ENCODE data around the gene CTSL.

Gene CTSL

GRCh38 chr9:87725900-87726709 lies at the start of gene CTSL:
Gene CTSL, plus strand, starts transcription at chr9:87726119. Its CDS starts 1,485 bp downstream, at chr9:87727604.
- Histone ChIP-seq H3K9ac (ENCODE audit: low read depth in 1 of 2, low read length in 2 of 2) (peak within 1 kb of the TSS; percentile 66 to 82), H3K4me1 (ENCODE audit: control insufficient read depth in 1 of 2, insufficient read depth in 2 of 2, low read length in 2 of 2) (peaks cover 0 to 7% of the 10 kb centered on the region in 2 donors), H3K9me3 (ENCODE audit: control insufficient read depth in 1 of 2, low read length in 2 of 2) (no peaks in the 10 kb centered on the region), H3K27ac (ENCODE audit: low read depth, low read length) (peak within 1 kb of the TSS; percentile 86), H3K36me3 (ENCODE audit: control insufficient read depth in 1 of 2, insufficient read depth in 2 of 2, low read length in 2 of 2) (peaks cover 0 to 5% of the 10 kb centered on the region in 2 donors), H3K4me3 (ENCODE audit: low read depth in 1 of 2, low read length in 2 of 2) (peak within 1 kb of the TSS; percentile 79 to 84), H3K27me3 (ENCODE audit: control insufficient read depth in 1 of 2, insufficient read depth in 2 of 2, low read length in 2 of 2) (no peaks in the 10 kb centered on the region)

DNA sequence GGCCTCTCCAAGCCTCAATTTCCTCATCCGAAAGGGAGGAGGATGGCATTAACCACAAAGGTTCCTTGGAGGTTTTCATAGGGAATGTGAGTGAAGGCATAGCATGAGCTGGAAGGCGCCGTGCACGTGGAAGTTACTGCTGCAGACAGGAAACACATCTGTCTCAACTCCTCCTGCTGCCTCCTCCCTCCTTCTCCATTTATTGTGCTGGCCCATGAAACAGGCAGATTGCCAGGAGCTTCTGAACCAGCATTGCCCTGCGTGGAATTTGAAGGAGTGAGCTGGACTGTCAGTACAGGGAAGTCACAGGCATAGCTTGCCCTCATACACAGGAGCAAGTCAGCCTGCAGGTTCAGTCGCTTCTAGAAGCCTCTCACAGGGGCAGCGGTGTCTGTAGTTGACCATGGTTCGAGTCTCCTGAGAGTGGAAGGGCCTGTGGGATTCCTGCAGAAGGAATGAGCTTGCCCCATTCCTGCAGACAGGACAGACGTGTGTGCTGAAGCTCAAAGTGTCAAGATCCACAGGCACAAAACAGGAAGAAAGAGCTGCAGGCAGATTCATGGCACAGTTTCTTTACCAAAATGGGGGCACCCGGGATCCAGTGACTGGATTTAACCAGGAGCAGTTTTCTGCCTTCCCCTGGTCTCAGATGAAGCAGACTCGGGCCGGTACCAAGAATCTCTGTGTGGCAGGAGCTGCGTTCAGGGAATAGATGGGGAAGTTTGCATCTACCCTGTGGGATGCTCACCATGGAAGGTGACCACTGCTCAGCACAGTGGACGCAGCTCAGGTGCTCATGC lies 48.7 kb upstream of the CTSL start:
- H3K27ac ChIP-seq (ENCODE audit: low read depth, low read length), result no peak overlapping the region
- no peaks in the 10 kb centered on the region for H3K27me3 ChIP-seq (ENCODE audit: control insufficient read depth in 1 of 2, insufficient read depth in 2 of 2, low read length in 2 of 2)
- H3K9me3 ChIP-seq (ENCODE audit: control insufficient read depth in 1 of 2, low read length in 2 of 2), result no peaks in the 10 kb centered on the region
- no peak overlapping the region for H3K9ac ChIP-seq (ENCODE audit: low read depth in 1 of 2, low read length in 2 of 2)
- no peaks in the 10 kb centered on the region for H3K4me1 ChIP-seq (ENCODE audit: control insufficient read depth in 1 of 2, insufficient read depth in 2 of 2, low read length in 2 of 2)
- H3K4me3 ChIP-seq (ENCODE audit: low read depth in 1 of 2, low read length in 2 of 2), result no peak overlapping the region
- H3K36me3 ChIP-seq (ENCODE audit: control insufficient read depth in 1 of 2, insufficient read depth in 2 of 2, low read length in 2 of 2), result peaks cover 6 to 18% of the 10 kb centered on the region in 2 donors

- Histone ChIP-seq H3K9me3 (ENCODE audit: control insufficient read depth in 1 of 2, low read length in 2 of 2) (no peaks in the 10 kb centered on the region), H3K27ac (ENCODE audit: low read depth, low read length) (no peak overlapping the region), H3K4me3 (ENCODE audit: low read depth in 1 of 2, low read length in 2 of 2) (no peak overlapping the region), H3K36me3 (ENCODE audit: control insufficient read depth in 1 of 2, insufficient read depth in 2 of 2, low read length in 2 of 2) (peaks cover 6 to 20% of the 10 kb centered on the region in 2 donors), H3K9ac (ENCODE audit: low read depth in 1 of 2, low read length in 2 of 2) (no peak overlapping the region), H3K27me3 (ENCODE audit: control insufficient read depth in 1 of 2, insufficient read depth in 2 of 2, low read length in 2 of 2) (no peaks in the 10 kb centered on the region), H3K4me1 (ENCODE audit: control insufficient read depth in 1 of 2, insufficient read depth in 2 of 2, low read length in 2 of 2) (no peaks in the 10 kb centered on the region)
Observed at GRCh38 chr9:87677776-87678587, 47.9 kb upstream of the CTSL start.

DNA sequence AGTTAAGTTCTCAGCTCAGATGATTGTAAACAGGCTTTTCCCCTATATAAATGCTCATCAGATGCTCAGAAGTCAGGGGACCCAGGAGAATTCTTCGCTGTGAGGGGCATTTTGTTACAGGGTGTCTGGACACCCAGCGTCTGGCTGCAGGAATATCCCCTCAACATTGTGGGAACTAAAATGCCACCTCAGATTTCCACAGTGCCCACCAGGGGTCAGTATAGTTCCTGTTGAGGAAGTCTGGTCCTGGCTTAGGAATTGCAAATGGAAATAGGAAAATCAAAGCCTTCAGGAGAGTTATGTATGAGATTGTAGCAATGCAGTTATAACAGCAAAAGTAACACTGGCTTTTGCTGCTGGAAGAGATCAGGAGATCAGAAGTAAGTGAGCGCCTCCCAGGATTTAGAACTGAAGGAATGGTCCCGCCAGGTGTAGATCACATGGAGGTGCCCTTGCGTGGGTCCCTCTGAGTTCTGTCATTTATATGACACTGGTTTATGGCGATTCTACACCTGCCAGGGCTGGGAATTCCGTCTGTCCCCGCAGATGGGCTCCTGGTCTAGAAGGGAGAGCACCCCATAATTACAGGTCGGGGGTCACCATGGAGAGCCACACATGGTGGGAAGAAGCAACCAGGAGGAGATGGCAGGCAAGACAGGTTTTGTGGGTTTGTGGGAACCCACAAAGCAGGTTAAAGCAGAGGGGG lies 47.1 kb upstream of the CTSL start:
- H3K36me3 ChIP-seq (ENCODE audit: control insufficient read depth in 1 of 2, insufficient read depth in 2 of 2, low read length in 2 of 2), result peaks cover 6 to 18% of the 10 kb centered on the region in 2 donors
- H3K9ac ChIP-seq (ENCODE audit: low read depth in 1 of 2, low read length in 2 of 2), result no peak overlapping the region
- H3K4me1 ChIP-seq (ENCODE audit: control insufficient read depth in 1 of 2, insufficient read depth in 2 of 2, low read length in 2 of 2), result no peaks in the 10 kb centered on the region
- no peaks in the 10 kb centered on the region for H3K27me3 ChIP-seq (ENCODE audit: control insufficient read depth in 1 of 2, insufficient read depth in 2 of 2, low read length in 2 of 2)
- no peak overlapping the region for H3K27ac ChIP-seq (ENCODE audit: low read depth, low read length)
- no peaks in the 10 kb centered on the region for H3K9me3 ChIP-seq (ENCODE audit: control insufficient read depth in 1 of 2, low read length in 2 of 2)
- H3K4me3 ChIP-seq (ENCODE audit: low read depth in 1 of 2, low read length in 2 of 2), result no peak overlapping the region

DNA sequence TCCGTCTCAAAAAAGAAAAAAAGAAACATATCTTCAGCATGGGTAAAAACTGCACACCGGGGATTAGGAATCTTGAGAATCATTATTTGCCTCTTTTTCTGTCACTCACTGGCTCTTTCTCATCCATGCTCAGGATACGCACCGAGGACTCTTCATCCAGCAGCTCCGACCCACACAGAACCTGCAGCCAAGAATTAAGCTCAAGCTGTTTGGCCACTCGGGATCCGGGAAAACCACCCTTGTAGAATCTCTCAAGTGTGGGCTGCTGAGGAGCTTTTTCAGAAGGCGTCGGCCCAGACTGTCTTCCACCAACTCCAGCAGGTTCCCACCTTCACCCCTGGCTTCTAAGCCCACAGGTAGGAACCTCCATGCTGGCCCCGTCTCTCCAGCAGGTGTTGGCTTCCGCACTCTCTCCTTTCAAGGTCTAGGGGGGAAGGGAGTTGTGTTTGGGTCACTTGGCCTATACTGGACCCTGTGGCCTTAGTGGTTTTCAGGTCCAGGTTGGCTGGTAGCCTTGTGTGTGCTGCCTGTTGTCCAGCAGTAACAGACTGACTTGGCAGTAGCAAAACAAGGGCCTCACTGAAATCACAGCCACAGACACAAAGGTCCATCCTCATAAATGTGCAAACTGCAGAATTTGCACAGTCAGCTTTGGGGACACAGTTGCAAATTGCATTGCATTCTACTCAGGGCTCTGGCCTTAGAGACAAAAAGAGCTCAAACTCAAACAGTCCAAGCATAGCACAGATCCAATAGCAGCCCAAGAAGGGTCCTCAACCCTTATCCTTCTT lies 44.5 kb upstream of the CTSL start:
- Histone ChIP-seq H3K9ac (ENCODE audit: low read depth in 1 of 2, low read length in 2 of 2) (no peak overlapping the region), H3K27ac (ENCODE audit: low read depth, low read length) (no peak overlapping the region), H3K9me3 (ENCODE audit: control insufficient read depth in 1 of 2, low read length in 2 of 2) (no peaks in the 10 kb centered on the region), H3K36me3 (ENCODE audit: control insufficient read depth in 1 of 2, insufficient read depth in 2 of 2, low read length in 2 of 2) (peaks cover 6 to 21% of the 10 kb centered on the region in 2 donors), H3K4me3 (ENCODE audit: low read depth in 1 of 2, low read length in 2 of 2) (no peak overlapping the region), H3K27me3 (ENCODE audit: control insufficient read depth in 1 of 2, insufficient read depth in 2 of 2, low read length in 2 of 2) (no peaks in the 10 kb centered on the region), H3K4me1 (ENCODE audit: control insufficient read depth in 1 of 2, insufficient read depth in 2 of 2, low read length in 2 of 2) (peaks cover 5 to 14% of the 10 kb centered on the region in 2 donors)

- H3K4me1 ChIP-seq (ENCODE audit: control insufficient read depth in 1 of 2, insufficient read depth in 2 of 2, low read length in 2 of 2), result peaks cover 5 to 14% of the 10 kb centered on the region in 2 donors
- no peaks in the 10 kb centered on the region for H3K9me3 ChIP-seq (ENCODE audit: control insufficient read depth in 1 of 2, low read length in 2 of 2)
- no peak overlapping the region for H3K4me3 ChIP-seq (ENCODE audit: low read depth in 1 of 2, low read length in 2 of 2)
- no peaks in the 10 kb centered on the region for H3K27me3 ChIP-seq (ENCODE audit: control insufficient read depth in 1 of 2, insufficient read depth in 2 of 2, low read length in 2 of 2)
- H3K9ac ChIP-seq (ENCODE audit: low read depth in 1 of 2, low read length in 2 of 2), result no peak overlapping the region
- no peak overlapping the region for H3K27ac ChIP-seq (ENCODE audit: low read depth, low read length)
- H3K36me3 ChIP-seq (ENCODE audit: control insufficient read depth in 1 of 2, insufficient read depth in 2 of 2, low read length in 2 of 2), result peaks cover 6 to 25% of the 10 kb centered on the region in 2 donors
Observed at GRCh38 chr9:87682085-87682484, 43.8 kb upstream of the CTSL start.

DNA sequence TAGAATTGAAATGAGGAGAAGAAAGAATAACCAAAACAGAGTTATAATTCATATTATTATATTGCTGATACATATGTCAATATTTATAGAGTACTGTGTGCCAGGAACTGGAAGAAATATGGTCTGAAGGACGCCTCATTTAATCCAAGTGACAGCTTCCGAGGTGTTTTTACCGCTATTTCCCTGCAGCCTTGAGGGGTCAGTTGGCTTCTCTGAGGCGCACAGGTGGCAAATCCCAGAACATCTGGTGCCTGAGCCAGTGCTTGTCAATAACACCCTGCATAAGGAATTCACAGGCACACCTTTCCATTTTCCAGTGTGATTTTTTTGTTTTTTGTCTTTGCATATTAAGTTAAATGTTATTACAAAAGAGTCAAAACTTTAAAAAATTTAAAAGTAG lies 43.3 kb upstream of the CTSL start:
- no peak overlapping the region for H3K4me3 ChIP-seq (ENCODE audit: low read depth in 1 of 2, low read length in 2 of 2)
- no peaks in the 10 kb centered on the region for H3K27me3 ChIP-seq (ENCODE audit: control insufficient read depth in 1 of 2, insufficient read depth in 2 of 2, low read length in 2 of 2)
- H3K36me3 ChIP-seq (ENCODE audit: control insufficient read depth in 1 of 2, insufficient read depth in 2 of 2, low read length in 2 of 2), result peaks cover 6 to 23% of the 10 kb centered on the region in 2 donors

DNA sequence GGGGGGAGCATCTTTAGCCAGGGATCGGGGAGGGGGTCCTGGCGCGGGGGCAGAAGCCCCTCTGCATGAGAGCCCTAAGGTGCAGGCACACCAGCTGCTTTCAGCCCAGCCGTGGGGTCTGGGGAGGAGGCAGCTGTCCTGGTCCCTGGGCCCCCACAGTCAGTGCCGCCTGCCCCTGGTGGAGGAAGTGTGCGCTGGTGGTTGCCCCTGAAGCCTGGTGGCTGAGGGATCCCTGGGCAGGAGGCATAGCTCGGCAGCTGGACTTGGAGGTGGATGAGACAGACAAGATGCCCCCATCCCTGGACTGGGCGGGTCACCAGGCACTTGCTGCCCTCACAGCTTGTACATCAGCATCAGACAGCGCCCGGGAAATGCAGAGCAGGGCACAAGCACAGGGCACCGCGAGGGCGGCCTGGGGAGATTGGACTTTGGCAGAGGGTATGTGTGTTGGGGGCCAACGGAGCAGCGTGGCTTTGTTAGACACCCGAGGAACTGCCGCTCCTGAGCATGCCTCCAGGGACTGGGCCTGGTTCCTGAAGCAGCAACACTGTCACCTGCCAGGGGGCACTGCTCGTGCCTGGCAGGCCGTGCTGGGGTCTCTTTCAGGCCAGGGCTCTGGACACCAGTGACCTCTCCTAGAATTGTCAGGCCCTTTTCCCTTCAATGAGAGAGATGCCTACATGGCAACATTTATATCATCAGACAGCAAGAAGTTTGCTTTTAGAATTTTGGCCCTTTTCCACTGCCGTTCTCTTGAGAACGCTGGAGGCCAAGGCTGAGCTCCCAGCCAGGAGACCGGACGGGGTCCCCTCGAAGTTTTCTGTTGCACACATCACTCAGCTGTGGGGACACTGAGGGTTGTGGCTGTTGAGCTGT lies 41.9 kb upstream of the CTSL start:
- Histone ChIP-seq H3K4me1 (ENCODE audit: control insufficient read depth in 1 of 2, insufficient read depth in 2 of 2, low read length in 2 of 2) (peaks cover 5 to 14% of the 10 kb centered on the region in 2 donors), H3K9me3 (ENCODE audit: control insufficient read depth in 1 of 2, low read length in 2 of 2) (no peaks in the 10 kb centered on the region), H3K27ac (ENCODE audit: low read depth, low read length) (no peak overlapping the region), H3K36me3 (ENCODE audit: control insufficient read depth in 1 of 2, insufficient read depth in 2 of 2, low read length in 2 of 2) (peaks cover 6 to 22% of the 10 kb centered on the region in 2 donors), H3K4me3 (ENCODE audit: low read depth in 1 of 2, low read length in 2 of 2) (no peak overlapping the region), H3K27me3 (ENCODE audit: control insufficient read depth in 1 of 2, insufficient read depth in 2 of 2, low read length in 2 of 2) (no peaks in the 10 kb centered on the region), H3K9ac (ENCODE audit: low read depth in 1 of 2, low read length in 2 of 2) (no peak overlapping the region)

More for the DNA sequence above, 43.3 kb upstream of the CTSL start:
- Histone ChIP-seq H3K9me3 (ENCODE audit: control insufficient read depth in 1 of 2, low read length in 2 of 2) (no peaks in the 10 kb centered on the region), H3K9ac (ENCODE audit: low read depth in 1 of 2, low read length in 2 of 2) (no peak overlapping the region), H3K27ac (ENCODE audit: low read depth, low read length) (no peak overlapping the region), H3K4me1 (ENCODE audit: control insufficient read depth in 1 of 2, insufficient read depth in 2 of 2, low read length in 2 of 2) (peaks cover 5 to 14% of the 10 kb centered on the region in 2 donors)
